Adrenal gland (tissue), 5 donors: Measurements from ENCODE around the gene ZMYND15.
"Not testable (repeated sequence)": the region's sequence is repeated elsewhere in the genome, so short reads cannot be mapped to it uniquely, and the experiment has no call there.

ENCODE experiments used
- CTCF ChIP-seq, 6 experiments: fragments of 450-650 bp in 4 of 6; fragments of 200-600 bp in 2 of 6; sonication (generic) in 1 of 6; IDR thresholded peaks; 1 replicate in 5 of 6; 2 replicates in 1 of 6; pipeline versions ENCODE4 v1.5.1 to v1.8.0; 2016 to 2021; ENCODE audit warnings: antibody characterized with exemption in 6 of 6, mild to moderate bottlenecking in 2 of 6, moderate library complexity in 1 of 6
- POLR2A ChIP-seq, 2 donors: fragments of 450-650 bp; IDR thresholded peaks; one replicate each; pipeline ENCODE4 v1.6.1; 2017; ENCODE audit warnings: antibody characterized with exemption in 2 of 2, mild to moderate bottlenecking in 2 of 2, moderate library complexity in 1 of 2
- donor health status: DM: no; HTN: no; CAD: no.

- TF ChIP-seq CTCF, POLR2A (IDR thresholded peaks at IDR 0.05): not testable (repeated sequence)
These were observed 25.1 kb upstream of the ZMYND15 start for GRCh38 chr17:4714340-4715062.
